ENCODE results near the gene RMND1.

Gene RMND1

DNA sequence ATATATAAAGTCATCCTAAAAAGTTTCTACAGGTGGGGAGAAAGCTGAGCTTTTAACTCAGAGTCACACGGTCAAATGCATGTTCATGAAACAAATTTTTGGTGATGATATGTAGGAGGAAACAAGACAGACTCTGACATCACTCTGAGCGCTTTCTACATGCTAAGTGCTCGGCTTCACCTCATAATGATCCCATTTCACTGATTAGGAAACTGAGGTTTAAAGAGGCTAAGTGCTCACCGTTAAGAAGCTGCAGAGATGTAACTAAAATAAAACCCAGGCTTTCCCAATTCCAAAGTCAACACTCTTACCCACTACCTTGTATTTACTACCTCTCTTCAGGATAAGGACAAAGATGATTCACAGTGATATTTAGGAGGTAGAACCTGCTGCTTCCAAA is 4.7 kb downstream of the RMND1 start:
- Histone ChIP-seq H3K4me2 (ENCODE audit: low read length) (no peak overlapping the region), H3K4me1 (ENCODE audit: control insufficient read depth, low read length) (no peaks in the 10 kb centered on the region), H3K27me3 (ENCODE audit: control insufficient read depth, low read length) (no peaks in the 10 kb centered on the region), H4K20me1 (ENCODE audit: control insufficient read depth, insufficient read depth, low read depth, low read length) (no peaks in the 10 kb centered on the region), H3K27ac (ENCODE audit: low read depth, low read length) (no peak overlapping the region), H3K4me3 (ENCODE audit: low read length) (no peak overlapping the region), H3K36me3 (ENCODE audit: control insufficient read depth, low read length) (peaks cover 33% of the 10 kb centered on the region), H3K79me2 (ENCODE audit: control insufficient read depth, low read length) (peaks cover 78% of the 10 kb centered on the region), H3K9me3 (ENCODE audit: control insufficient read depth, insufficient read depth, low read length) (no peaks in the 10 kb centered on the region), H3F3A (ENCODE audit: control insufficient read depth, insufficient read depth) (no peaks in the 10 kb centered on the region), H3K9me2 (replicated peaks; ENCODE audit: control insufficient read depth, low read length) (no peaks in the 10 kb centered on the region)
- TF ChIP-seq, protein P1, sequence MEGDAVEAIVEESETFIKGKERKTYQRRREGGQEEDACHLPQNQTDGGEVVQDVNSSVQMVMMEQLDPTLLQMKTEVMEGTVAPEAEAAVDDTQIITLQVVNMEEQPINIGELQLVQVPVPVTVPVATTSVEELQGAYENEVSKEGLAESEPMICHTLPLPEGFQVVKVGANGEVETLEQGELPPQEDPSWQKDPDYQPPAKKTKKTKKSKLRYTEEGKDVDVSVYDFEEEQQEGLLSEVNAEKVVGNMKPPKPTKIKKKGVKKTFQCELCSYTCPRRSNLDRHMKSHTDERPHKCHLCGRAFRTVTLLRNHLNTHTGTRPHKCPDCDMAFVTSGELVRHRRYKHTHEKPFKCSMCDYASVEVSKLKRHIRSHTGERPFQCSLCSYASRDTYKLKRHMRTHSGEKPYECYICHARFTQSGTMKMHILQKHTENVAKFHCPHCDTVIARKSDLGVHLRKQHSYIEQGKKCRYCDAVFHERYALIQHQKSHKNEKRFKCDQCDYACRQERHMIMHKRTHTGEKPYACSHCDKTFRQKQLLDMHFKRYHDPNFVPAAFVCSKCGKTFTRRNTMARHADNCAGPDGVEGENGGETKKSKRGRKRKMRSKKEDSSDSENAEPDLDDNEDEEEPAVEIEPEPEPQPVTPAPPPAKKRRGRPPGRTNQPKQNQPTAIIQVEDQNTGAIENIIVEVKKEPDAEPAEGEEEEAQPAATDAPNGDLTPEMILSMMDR (IDR thresholded peaks at IDR 0.05; ENCODE audit: low read depth, low read length, poor library complexity, severe bottlenecking) = no peak
- no peak for TF ChIP-seq EZH2phosphoT487 (IDR thresholded peaks at IDR 0.05; ENCODE audit: borderline replicate concordance, low read length)

DNA sequence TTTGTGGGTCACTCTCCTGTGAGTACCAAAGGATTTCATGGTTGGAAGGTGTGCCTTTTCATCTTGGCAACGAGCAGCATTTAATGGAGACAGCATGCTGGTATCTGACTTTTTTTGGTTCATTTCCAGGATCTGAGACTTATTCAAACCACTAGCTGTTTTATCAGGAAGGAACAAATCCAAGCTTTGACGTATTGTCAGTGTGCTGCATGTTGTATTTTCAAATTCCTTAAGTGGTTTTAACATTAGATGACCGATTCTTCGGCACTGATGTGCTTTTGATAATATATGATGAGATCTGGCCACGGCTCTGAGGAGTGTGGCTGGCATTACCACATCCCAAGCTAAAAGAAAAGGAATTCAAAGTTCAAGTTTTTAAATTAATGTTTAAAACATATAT is 6.4 kb downstream of the RMND1 start:
- no peak overlapping the region for H3K4me3 ChIP-seq (ENCODE audit: low read length)
- H3K79me2 ChIP-seq (ENCODE audit: control insufficient read depth, low read length) = peaks cover 86% of the 10 kb centered on the region
- H3K9me2 ChIP-seq (replicated peaks; ENCODE audit: control insufficient read depth, low read length) = no peaks in the 10 kb centered on the region
- H3K4me1 ChIP-seq (ENCODE audit: control insufficient read depth, low read length) = no peaks in the 10 kb centered on the region
- no peaks in the 10 kb centered on the region for H3K27me3 ChIP-seq (ENCODE audit: control insufficient read depth, low read length)
- H4K20me1 ChIP-seq (ENCODE audit: control insufficient read depth, insufficient read depth, low read depth, low read length) = no peaks in the 10 kb centered on the region; the same call in 1 of the 2 replicates
- no peak for TF ChIP-seq EZH2phosphoT487 (IDR thresholded peaks at IDR 0.05; ENCODE audit: borderline replicate concordance, low read length)
- H3K36me3 ChIP-seq (ENCODE audit: control insufficient read depth, low read length) = peaks cover 40% of the 10 kb centered on the region
- H3K4me2 ChIP-seq (ENCODE audit: low read length) = no peak overlapping the region
- H3K27ac ChIP-seq (ENCODE audit: low read depth, low read length) = no peak overlapping the region
- no peaks in the 10 kb centered on the region for H3K9me3 ChIP-seq (ENCODE audit: control insufficient read depth, insufficient read depth, low read length)
- H3F3A ChIP-seq (ENCODE audit: control insufficient read depth, insufficient read depth) = no peaks in the 10 kb centered on the region

DNA sequence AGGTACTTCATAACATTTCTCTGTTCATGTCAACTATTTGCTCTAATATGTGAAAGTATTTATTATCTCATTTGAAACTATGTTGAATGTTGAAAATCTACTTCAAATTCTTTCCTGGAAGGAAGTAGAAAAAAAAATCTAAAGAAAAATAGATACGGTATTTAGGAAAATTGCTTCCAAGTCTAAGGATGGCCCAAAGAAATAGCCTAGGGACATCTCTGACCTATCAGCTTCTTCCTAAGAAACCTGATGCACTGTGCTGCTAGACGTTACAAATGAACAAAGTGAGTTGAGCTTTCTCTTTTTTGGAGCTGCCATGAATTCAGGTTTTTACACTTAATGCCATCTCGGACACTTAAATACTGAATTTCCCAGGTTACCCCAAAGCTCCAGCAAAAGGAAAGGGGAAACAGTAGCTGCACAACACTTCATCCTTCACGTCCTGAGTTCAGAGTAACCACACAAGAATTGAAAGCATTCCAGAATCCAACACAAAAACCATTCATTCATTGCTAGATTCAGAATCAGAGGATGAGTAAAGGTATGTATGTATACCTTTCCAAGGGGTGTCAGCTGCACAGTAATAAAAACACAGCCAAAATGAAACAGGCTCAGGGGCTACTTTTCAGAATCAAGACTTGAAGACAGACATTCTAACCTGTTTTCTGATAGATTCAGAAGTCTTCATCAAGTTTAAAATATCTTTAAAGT is 7.9 kb downstream of the RMND1 start:
- Histone ChIP-seq H3K9me2 (replicated peaks; ENCODE audit: control insufficient read depth, low read length) (no peaks in the 10 kb centered on the region), H3K4me3 (ENCODE audit: low read length) (no peak overlapping the region), H3K27ac (ENCODE audit: low read depth, low read length) (no peak overlapping the region), H3K36me3 (ENCODE audit: control insufficient read depth, low read length) (peaks cover 43% of the 10 kb centered on the region), H3K4me1 (ENCODE audit: control insufficient read depth, low read length) (no peaks in the 10 kb centered on the region), H3K4me2 (ENCODE audit: low read length) (no peak overlapping the region), H4K20me1 (ENCODE audit: control insufficient read depth, insufficient read depth, low read depth, low read length) (no peaks in the 10 kb centered on the region; the same call in 1 of the 2 replicates), H3F3A (ENCODE audit: control insufficient read depth, insufficient read depth) (no peaks in the 10 kb centered on the region), H3K79me2 (ENCODE audit: control insufficient read depth, low read length) (peaks cover 91% of the 10 kb centered on the region), H3K27me3 (ENCODE audit: control insufficient read depth, low read length) (no peaks in the 10 kb centered on the region), H3K9me3 (ENCODE audit: control insufficient read depth, insufficient read depth, low read length) (no peaks in the 10 kb centered on the region)
- no peak for TF ChIP-seq EZH2phosphoT487 (IDR thresholded peaks at IDR 0.05; ENCODE audit: borderline replicate concordance, low read length)
- TF ChIP-seq, protein P1 (IDR thresholded peaks at IDR 0.05; ENCODE audit: low read depth, low read length, poor library complexity, severe bottlenecking) = no peak

DNA sequence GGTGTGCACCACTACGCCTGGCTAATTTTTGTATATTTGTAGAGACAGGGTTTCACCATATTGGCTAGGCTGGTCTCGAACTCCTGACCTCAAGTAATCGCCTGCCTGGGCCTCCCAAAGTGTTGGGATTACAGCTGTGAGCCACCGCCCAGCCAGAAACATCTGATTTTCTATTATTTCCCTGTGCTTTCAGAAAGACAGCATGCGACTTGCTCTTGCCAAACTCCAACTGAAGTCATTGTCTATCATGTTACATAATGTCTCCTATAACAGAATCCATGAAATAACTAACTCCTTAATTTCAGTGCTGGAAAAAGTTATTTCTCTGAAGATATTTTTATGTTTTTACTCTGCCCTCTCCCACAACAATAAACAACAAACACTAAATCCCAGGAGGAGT is 8.5 kb downstream of the RMND1 start:
- H3K27ac ChIP-seq (ENCODE audit: low read depth, low read length) = no peak overlapping the region

More for the DNA sequence above, 8.5 kb downstream of the RMND1 start:
- no peak overlapping the region for H3K4me2 ChIP-seq (ENCODE audit: low read length)
- H3K4me1 ChIP-seq (ENCODE audit: control insufficient read depth, low read length) = no peaks in the 10 kb centered on the region
- H3F3A ChIP-seq (ENCODE audit: control insufficient read depth, insufficient read depth) = no peaks in the 10 kb centered on the region
- H3K9me2 ChIP-seq (replicated peaks; ENCODE audit: control insufficient read depth, low read length) = no peaks in the 10 kb centered on the region
- H3K9me3 ChIP-seq (ENCODE audit: control insufficient read depth, insufficient read depth, low read length) = no peaks in the 10 kb centered on the region
- H3K27me3 ChIP-seq (ENCODE audit: control insufficient read depth, low read length) = no peaks in the 10 kb centered on the region
- H4K20me1 ChIP-seq (ENCODE audit: control insufficient read depth, insufficient read depth, low read depth, low read length) = no peaks in the 10 kb centered on the region; the same call in 1 of the 2 replicates
- TF ChIP-seq EZH2phosphoT487 (IDR thresholded peaks at IDR 0.05; ENCODE audit: borderline replicate concordance, low read length) = no peak
- TF ChIP-seq, protein P1 (IDR thresholded peaks at IDR 0.05; ENCODE audit: low read depth, low read length, poor library complexity, severe bottlenecking) = no peak
- peaks cover 93% of the 10 kb centered on the region for H3K79me2 ChIP-seq (ENCODE audit: control insufficient read depth, low read length)
- no peak overlapping the region for H3K4me3 ChIP-seq (ENCODE audit: low read length)
- H3K36me3 ChIP-seq (ENCODE audit: control insufficient read depth, low read length) = peaks cover 43% of the 10 kb centered on the region

All from DOHH2 (cell line).